DND-41 (cell line): ENCODE measurements around the gene ABCB8.

Experiments used
- EZH2 ChIP-seq: IDR thresholded peaks from 3 replicates; pipeline ENCODE4 v1.6.1; 2012; ENCODE audit warnings: borderline replicate concordance, low read depth, mild to moderate bottlenecking, moderate library complexity, low read length, inconsistent platforms; ENCODE audit not compliant: severe bottlenecking
- TF ChIP-seq, protein P1 (sequence below): IDR thresholded peaks from 2 replicates; pipeline ENCODE4 v1.5.1; 2012; ENCODE audit warnings: borderline replicate concordance, low read length, moderate library complexity, mild to moderate bottlenecking; ENCODE audit not compliant: poor library complexity, severe bottlenecking; ENCODE audit errors: extremely low read depth

GRCh38 chr7:151047976-151048815, 19.9 kb downstream of the ABCB8 start, which contains the start of gene ASIC3:
- TF ChIP-seq, protein P1, sequence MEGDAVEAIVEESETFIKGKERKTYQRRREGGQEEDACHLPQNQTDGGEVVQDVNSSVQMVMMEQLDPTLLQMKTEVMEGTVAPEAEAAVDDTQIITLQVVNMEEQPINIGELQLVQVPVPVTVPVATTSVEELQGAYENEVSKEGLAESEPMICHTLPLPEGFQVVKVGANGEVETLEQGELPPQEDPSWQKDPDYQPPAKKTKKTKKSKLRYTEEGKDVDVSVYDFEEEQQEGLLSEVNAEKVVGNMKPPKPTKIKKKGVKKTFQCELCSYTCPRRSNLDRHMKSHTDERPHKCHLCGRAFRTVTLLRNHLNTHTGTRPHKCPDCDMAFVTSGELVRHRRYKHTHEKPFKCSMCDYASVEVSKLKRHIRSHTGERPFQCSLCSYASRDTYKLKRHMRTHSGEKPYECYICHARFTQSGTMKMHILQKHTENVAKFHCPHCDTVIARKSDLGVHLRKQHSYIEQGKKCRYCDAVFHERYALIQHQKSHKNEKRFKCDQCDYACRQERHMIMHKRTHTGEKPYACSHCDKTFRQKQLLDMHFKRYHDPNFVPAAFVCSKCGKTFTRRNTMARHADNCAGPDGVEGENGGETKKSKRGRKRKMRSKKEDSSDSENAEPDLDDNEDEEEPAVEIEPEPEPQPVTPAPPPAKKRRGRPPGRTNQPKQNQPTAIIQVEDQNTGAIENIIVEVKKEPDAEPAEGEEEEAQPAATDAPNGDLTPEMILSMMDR: no peak
- TF ChIP-seq EZH2: no peak
